AG10803 (cell line): ENCODE results near the gene SNRPB2.

Experiments used
- DNase-seq: peaks from one replicate; pipeline ENCODE4 v3.0.0; 2010; ENCODE audit warnings: low read depth
- H3K4me3 ChIP-seq: 2 replicates; pipeline ENCODE4 v1.5.1; 2011; ENCODE audit warnings: mild to moderate bottlenecking, low read length, control low read depth
- TF ChIP-seq, protein P1 (sequence below): conservative IDR thresholded peaks from 2 replicates; pipeline ENCODE4 v1.5.1; 2011; ENCODE audit warnings: mild to moderate bottlenecking, low read length, control low read depth, inconsistent platforms

SNRPB2 gene

DNA sequence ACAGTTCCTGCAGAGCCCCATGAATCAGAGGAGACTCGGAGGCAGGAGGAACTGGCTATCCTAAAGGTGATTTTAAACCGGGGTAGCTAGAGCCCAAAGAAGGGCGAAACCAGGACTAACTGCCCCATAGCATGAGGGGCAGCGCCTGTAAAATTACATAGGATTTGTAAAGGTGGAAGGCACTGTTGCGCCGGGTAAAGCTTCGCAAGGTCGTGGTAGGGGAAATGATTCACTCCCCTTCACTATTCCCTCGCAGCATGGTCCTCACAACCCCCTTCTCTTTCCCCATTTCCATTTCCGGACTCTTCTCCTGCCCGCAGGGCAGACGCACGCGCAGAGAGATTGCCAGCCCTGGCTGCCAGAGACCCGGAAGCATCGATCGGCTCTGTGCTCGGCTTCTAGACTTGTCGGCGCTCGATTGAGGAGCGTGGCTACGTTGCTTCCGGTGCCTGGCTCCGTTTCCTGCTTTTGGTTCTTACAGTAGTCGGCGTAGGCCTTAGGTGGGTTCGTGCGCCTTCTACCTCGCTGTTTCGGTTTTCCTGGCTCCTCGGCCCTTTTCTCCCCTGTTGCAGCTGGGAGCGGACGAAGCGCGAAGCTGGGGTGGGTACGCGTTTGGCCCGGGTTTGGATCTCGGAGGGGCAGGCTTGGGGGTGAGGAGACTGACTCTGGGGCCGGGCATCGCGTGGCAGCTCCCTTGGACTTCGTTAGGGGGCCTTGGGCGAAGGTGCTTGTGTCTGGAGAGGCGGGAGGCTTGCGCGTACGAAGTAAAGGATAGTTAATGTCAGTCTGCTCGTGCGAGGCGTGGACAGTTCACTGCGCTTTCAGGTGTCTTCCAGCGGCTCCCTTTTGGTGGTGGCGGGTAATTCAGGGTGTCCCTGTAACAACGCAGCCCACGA, at the start of gene SNRPB2:
TSS of gene SNRPB2 (plus strand) at position 462 of the 896 bp plus-strand sequence. CDS start 1,677 bp downstream, outside the sequence.
- TF ChIP-seq, protein P1, sequence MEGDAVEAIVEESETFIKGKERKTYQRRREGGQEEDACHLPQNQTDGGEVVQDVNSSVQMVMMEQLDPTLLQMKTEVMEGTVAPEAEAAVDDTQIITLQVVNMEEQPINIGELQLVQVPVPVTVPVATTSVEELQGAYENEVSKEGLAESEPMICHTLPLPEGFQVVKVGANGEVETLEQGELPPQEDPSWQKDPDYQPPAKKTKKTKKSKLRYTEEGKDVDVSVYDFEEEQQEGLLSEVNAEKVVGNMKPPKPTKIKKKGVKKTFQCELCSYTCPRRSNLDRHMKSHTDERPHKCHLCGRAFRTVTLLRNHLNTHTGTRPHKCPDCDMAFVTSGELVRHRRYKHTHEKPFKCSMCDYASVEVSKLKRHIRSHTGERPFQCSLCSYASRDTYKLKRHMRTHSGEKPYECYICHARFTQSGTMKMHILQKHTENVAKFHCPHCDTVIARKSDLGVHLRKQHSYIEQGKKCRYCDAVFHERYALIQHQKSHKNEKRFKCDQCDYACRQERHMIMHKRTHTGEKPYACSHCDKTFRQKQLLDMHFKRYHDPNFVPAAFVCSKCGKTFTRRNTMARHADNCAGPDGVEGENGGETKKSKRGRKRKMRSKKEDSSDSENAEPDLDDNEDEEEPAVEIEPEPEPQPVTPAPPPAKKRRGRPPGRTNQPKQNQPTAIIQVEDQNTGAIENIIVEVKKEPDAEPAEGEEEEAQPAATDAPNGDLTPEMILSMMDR = no peak

DNA sequence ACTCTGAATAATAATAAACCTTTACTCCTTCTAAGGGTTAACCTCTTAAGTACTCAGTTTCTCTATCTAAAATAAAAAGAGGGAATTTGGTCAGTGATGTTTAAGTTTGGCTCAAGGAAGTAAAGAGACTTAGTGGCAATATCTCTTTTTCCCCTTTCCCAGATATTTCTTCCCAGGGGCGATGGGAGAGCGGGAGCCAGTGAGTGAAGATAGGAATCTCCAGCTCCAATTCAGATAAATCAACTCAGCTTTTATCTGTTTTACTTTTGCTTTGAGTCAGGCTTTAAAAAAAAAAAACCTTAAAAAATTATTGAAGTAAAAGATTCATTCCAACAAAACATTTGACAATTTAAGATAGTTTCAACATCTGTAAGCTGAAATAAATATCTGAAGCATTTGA, 45.4 kb upstream of the SNRPB2 start:
- DNase-seq = no peak
- H3K4me3 ChIP-seq = no peak overlapping the region
- TF ChIP-seq, protein P1 = no peak

More for the DNA sequence above, at the start of gene SNRPB2:
- peak; percentile 96 for DNase-seq
- H3K4me3 ChIP-seq = peak within 1 kb of the TSS; percentile 98

DNA sequence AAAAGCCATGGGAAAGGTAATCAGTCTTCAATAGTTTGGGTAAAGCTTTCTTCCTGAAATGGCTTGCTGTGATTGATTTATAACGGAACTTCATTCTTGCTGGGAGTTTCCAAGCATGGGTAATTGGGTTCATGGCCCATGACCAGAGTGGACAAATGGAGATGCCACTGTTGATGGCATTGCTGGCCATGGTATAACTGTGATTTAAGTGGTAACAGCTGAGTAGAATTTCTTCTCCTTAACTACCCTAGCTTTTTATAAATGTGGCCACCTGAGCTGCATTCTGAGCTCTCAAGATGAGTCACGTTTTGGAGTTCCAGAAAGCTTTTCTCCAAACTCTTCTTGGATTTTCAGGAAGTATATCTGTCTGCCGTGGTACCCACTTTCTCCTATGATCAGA, 39.9 kb upstream of the SNRPB2 start:
- DNase-seq = no peak
- H3K4me3 ChIP-seq = no peak overlapping the region
- TF ChIP-seq, protein P1 = no peak

DNA sequence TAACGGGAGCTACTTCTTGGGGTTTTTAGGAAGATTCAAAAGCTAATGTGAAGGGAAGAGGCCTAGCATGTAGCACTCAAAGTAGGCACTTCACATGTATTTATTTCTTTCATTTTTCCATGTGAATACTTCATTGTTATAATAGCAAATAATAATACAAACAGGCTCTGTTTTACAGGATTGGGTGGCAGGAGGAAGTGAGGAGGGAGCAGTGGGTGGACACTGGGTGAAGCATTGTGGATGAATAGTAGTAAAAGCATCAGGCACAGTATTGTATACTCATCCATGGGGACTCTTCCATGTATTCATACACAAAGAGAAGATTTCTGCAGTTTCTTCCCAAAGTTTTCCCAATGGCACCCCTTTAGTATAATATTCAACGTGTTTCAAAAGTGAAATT, 38.4 kb upstream of the SNRPB2 start:
- TF ChIP-seq, protein P1 = no peak
- DNase-seq = no peak
- no peak overlapping the region for H3K4me3 ChIP-seq

DNA sequence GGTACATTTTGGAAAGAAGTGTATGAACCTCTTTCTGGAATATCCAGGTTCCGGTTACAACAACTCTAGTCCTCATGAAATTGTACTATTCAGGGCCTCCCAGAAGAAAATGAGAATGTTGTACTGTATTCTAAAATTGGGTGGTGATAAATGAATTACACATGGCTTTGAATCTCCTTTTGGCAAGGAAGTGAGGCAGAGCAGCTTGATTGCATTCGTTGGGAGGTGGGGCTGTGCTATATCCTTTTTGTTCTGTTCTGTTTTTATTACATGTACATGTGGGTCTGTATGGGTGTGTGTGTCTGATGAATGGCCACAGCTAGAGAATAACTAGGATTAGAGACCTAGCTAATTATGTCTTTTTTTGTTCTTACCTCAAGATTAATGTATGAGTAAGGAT, 37.8 kb upstream of the SNRPB2 start:
- no peak overlapping the region for H3K4me3 ChIP-seq
- DNase-seq = no peak
- TF ChIP-seq, protein P1 = no peak

DNA sequence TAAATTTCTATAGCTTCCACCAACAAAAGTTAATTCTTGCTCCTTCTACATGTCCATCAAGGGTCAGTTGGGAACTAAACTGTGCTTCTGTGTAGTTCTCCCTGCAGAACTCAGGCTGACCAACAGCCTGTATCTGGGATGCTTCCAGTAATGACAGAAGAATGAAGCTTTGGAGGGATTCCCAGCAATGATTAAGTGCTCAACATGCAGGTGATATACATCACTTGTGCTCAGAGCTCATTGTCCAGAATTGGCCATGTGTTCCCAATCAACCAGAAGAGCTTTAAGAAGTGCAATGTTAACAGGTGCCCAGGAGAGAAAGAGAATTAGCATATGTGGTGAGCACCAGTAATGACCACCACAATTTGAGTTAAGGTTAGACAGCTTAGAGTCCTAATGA, 37.4 kb upstream of the SNRPB2 start:
- TF ChIP-seq, protein P1 = no peak
- DNase-seq = peak; percentile 2
- no peak overlapping the region for H3K4me3 ChIP-seq

DNA sequence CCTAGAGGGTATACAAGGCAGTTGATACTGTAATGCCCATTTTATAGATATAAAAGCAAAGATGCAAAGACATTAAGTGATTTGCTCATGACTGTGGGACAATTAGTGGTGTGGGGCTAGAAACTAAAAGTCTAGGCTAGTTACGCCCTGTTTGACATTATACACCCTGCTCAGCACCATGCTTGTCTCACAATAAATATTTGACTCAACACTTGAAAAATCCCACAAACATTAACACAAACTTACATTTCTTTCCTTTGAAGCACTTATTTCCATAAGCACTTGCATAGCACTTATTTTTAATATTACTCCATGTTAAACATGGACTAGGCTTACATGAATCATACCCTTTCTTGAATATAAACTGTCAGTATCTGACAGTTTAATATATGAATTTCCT, 36.5 kb upstream of the SNRPB2 start:
- no peak overlapping the region for H3K4me3 ChIP-seq
- no peak for DNase-seq
- TF ChIP-seq, protein P1 = no peak
